SK-MEL-5 (cell line): ENCODE data around the gene SLC35A5. TPM values are rescaled to one million over a fixed set of nuclear protein-coding genes. Genes with fewer than 3 reads are reported as not detected.
A peak's percentile ranks its signal among the peaks of the same experiment; 100 is the strongest.
"Not testable (repeated sequence)": the region's sequence is repeated elsewhere in the genome, so short reads cannot be mapped to it uniquely, and the experiment has no call there.

Experiments
- DNase-seq: peaks from one replicate; pipeline ENCODE4 v3.0.0-alpha.2; 2016; ENCODE audit warnings: low read depth, low spot score
- in situ Hi-C: cut with HindIII; loops from 2 replicates; pipeline ENCODE4 v1.10.0; 2016; ENCODE audit warnings: low sequenced_read_pairs, high pct_unique_total_duplicates, low pct_unique_long_range_greater_than_20kb
- total RNA-seq: library from RNA; depleted of rRNA; stranded (reverse); fragments of >200 nt; shearing (Covaris generic); gene quantifications from 2 replicates; pipeline ENCODE4 v1.2.3, GENCODE V29; 2014

Gene SLC35A5
- total RNA-seq, 1 experiment from 2014 or later: 68.9 TPM

GRCh38 chr3:112564247-112564939 lies 2.5 kb downstream of the SLC35A5 start:
- in situ Hi-C loops, DNase-seq: not testable (repeated sequence)

- DNase-seq: no peak
- in situ Hi-C loops: no loop called here
Measured at GRCh38 chr3:112564940-112565305, 3.1 kb downstream of the SLC35A5 start.

GRCh38 chr3:112568642-112569041 lies 6.8 kb downstream of the SLC35A5 start:
- in situ Hi-C loops: no loop called here
- no peak for DNase-seq

GRCh38 chr3:112569265-112569664 lies 7.4 kb downstream of the SLC35A5 start:
- no peak for DNase-seq
- in situ Hi-C loops: no loop called here

GRCh38 chr3:112572701-112573100 lies 10.9 kb downstream of the SLC35A5 start:
- DNase-seq: no peak
- in situ Hi-C loops: no loop called here

GRCh38 chr3:112579232-112579631 lies 17.4 kb downstream of the SLC35A5 start:
- in situ Hi-C loops: no loop called here
- DNase-seq: no peak

GRCh38 chr3:112579697-112580096 lies 17.9 kb downstream of the SLC35A5 start:
- DNase-seq: no peak
- in situ Hi-C loops: no loop called here

GRCh38 chr3:112582244-112582874 lies 20.5 kb downstream of the SLC35A5 start:
- in situ Hi-C loops: no loop called here
- peak; percentile 59 for DNase-seq

GRCh38 chr3:112583105-112583504 lies 21.3 kb downstream of the SLC35A5 start:
- in situ Hi-C loops: no loop called here
- DNase-seq: no peak

GRCh38 chr3:112585782-112586181 lies 23.9 kb downstream of the SLC35A5 start:
- in situ Hi-C loops: no loop called here
- no peak for DNase-seq

- in situ Hi-C loops: no loop called here
- DNase-seq: no peak
Measured at GRCh38 chr3:112587336-112587735, 25.5 kb downstream of the SLC35A5 start.

- no peak for DNase-seq
- in situ Hi-C loops: no loop called here
Measured at GRCh38 chr3:112593258-112593657, 31.4 kb downstream of the SLC35A5 start.

GRCh38 chr3:112594856-112595255 lies 33.0 kb downstream of the SLC35A5 start:
- DNase-seq: no peak
- in situ Hi-C loops: no loop called here

- DNase-seq: no peak
- in situ Hi-C loops: no loop called here
Measured at GRCh38 chr3:112597945-112598344, 36.1 kb downstream of the SLC35A5 start.

- in situ Hi-C loops: no loop called here
- no peak for DNase-seq
Measured at GRCh38 chr3:112598731-112599130, 36.9 kb downstream of the SLC35A5 start.

- no peak for DNase-seq
- in situ Hi-C loops: no loop called here
Measured at GRCh38 chr3:112602217-112602838, 40.5 kb downstream of the SLC35A5 start.

GRCh38 chr3:112604536-112604935 lies 42.7 kb downstream of the SLC35A5 start:
- DNase-seq: no peak
- in situ Hi-C loops: no loop called here

GRCh38 chr3:112605285-112605684 lies 43.4 kb downstream of the SLC35A5 start:
- DNase-seq: no peak
- in situ Hi-C loops: no loop called here

GRCh38 chr3:112606098-112606497 lies 44.3 kb downstream of the SLC35A5 start:
- no peak for DNase-seq
- in situ Hi-C loops: no loop called here
